Activated CD8-positive, alpha-beta T cell treated with anti-CD3 and anti-CD28 coated beads for 36 hours (primary cell): ENCODE results near the gene CRELD2. TPM values are rescaled to one million over a fixed set of nuclear protein-coding genes. Genes with fewer than 3 reads are reported as not detected.

Source experiments
- ATAC-seq: fragments of 200-7000 bp; cut with Tn5 transposase; one replicate; pipeline ENCODE4 v1.10.0; 2021; ENCODE audit warnings: mild to moderate bottlenecking, moderate library complexity
- CTCF ChIA-PET: fragments of 350-600 bp; sonication (Branson Sonifier 250); formaldehyde crosslinking; loops from one replicate; lab custom pipeline; 2021; ENCODE audit warnings: antibody characterized with exemption; lab: Charles Lee
- POLR2A ChIA-PET: fragments of 350-600 bp; sonication (Branson Sonifier 250); formaldehyde crosslinking; loops from one replicate; lab custom pipeline; 2021; ENCODE audit warnings: antibody characterized with exemption; lab: Charles Lee
- DNase-seq: peaks from one replicate; pipeline ENCODE4 v3.0.0-alpha.2; 2020
- H3K27ac Mint-ChIP-seq: one replicate; pipeline ENCODE4 v1.8.0; 2021; ENCODE audit warnings: mild to moderate bottlenecking, mixed read lengths
- H3K27me3 Mint-ChIP-seq: one replicate; pipeline ENCODE4 v1.8.0; 2021; ENCODE audit warnings: mixed read lengths
- H3K36me3 Mint-ChIP-seq: one replicate; pipeline ENCODE4 v1.8.0; 2021; ENCODE audit warnings: low read depth, mixed read lengths
- H3K4me1 Mint-ChIP-seq: one replicate; pipeline ENCODE4 v1.8.0; 2021; ENCODE audit warnings: low read depth, mixed read lengths
- H3K4me3 Mint-ChIP-seq: one replicate; pipeline ENCODE4 v1.8.0; 2021; ENCODE audit warnings: mild to moderate bottlenecking, moderate library complexity, mixed read lengths
- H3K9me3 Mint-ChIP-seq: one replicate; pipeline ENCODE4 v1.8.0; 2021; ENCODE audit warnings: mixed read lengths
- intact Hi-C: fragments of 100-400 bp; cut with micrococcal nuclease; formaldehyde crosslinking; loops from one replicate; pipeline ENCODE4 v1.10.0; 2022
- total RNA-seq, 2 experiments: library from RNA; stranded (reverse); gene quantifications; one replicate each; pipeline ENCODE4 v1.2.3, GENCODE V29; 2021
- TF ChIP-seq, protein P1 (sequence below): fragments of 200-600 bp; IDR thresholded peaks from one replicate; pipeline ENCODE4 v1.8.0; 2022; ENCODE audit warnings: antibody characterized with exemption, mild to moderate bottlenecking

The CRELD2 gene
- total RNA-seq, 2 experiments from 2014 or later: 26.1 to 28.2 TPM

DNA sequence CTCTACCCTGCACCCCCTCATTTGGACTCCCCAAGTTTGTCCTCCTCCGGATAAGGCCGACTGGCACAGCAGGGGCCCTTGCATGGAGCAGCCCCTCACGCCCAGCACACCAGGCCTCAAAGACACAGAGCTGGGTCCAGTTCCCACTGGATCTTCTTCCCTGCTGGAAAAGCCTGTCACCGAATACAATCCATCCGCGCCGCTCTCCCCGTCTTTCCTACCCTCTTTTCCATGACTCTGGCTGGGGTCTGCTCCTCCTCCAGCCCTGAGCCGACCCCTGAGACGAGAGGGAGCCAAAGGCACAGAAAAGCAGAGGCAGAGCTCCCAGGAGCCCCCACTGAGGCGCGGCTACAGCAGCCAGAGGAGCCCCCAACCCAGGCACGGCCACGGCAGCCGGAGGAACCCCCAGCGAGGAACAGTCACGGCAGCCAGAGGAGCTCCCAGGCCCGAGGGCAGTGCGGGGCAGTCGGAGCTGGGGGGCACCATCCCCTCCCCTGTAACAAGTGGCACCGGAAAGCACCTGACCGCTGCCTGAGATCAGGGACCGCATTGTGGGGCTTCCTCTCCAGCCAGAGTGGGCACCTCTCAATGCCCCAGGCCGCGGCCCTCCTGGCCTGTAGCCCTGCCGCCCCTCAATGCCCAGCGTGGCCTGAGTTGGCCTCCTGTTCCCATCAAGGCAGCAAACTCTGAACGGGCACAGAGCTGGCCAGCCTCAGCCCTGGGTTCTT, 12.2 kb upstream of the CRELD2 start:
- Mint-ChIP-seq H3K27ac (no peak overlapping the region), H3K4me1 (no peaks in the 10 kb centered on the region), H3K36me3 (peaks cover 26% of the 10 kb centered on the region), H3K9me3 (no peaks in the 10 kb centered on the region), H3K27me3 (no peaks in the 10 kb centered on the region), H3K4me3 (no peak overlapping the region)
- CTCF ChIA-PET: interaction anchor here (1.0 kb wide), 1 partner anchor 124 kb away, joined by 3 read pairs; no protein-coding TSS in a partner anchor
- TF ChIP-seq, protein P1, sequence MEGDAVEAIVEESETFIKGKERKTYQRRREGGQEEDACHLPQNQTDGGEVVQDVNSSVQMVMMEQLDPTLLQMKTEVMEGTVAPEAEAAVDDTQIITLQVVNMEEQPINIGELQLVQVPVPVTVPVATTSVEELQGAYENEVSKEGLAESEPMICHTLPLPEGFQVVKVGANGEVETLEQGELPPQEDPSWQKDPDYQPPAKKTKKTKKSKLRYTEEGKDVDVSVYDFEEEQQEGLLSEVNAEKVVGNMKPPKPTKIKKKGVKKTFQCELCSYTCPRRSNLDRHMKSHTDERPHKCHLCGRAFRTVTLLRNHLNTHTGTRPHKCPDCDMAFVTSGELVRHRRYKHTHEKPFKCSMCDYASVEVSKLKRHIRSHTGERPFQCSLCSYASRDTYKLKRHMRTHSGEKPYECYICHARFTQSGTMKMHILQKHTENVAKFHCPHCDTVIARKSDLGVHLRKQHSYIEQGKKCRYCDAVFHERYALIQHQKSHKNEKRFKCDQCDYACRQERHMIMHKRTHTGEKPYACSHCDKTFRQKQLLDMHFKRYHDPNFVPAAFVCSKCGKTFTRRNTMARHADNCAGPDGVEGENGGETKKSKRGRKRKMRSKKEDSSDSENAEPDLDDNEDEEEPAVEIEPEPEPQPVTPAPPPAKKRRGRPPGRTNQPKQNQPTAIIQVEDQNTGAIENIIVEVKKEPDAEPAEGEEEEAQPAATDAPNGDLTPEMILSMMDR: no peak
- intact Hi-C loops: no loop called here
- DNase-seq: no peak
- POLR2A ChIA-PET: interaction anchor here (1.3 kb wide), 1 partner anchor 13 kb away, joined by 3 read pairs; no protein-coding TSS in a partner anchor
- ATAC-seq: no peak

DNA sequence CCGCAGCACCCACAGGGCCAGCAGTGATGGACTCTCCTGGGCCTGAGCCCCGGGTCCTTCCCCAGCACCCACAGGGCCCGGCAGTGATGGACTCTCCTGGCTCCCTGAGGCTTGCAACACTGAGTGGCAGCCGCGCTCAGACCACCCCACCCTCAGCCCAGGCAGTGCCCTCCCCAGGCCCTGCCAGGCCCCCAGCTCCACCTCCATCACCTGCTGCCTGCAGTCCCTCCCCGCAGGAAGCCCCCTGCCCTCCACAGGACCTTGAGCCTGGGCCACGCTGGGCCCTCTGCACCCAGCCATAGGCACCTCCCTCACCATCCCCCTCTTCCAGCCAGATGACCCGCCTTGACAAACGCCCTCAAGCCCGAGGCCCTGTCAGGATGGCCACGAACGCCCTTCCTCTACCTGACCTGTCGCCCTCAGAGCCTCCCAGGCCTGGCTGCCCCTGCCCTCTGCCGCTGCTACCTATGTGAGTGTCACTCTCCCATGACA, 11.6 kb upstream of the CRELD2 start:
- no peak for DNase-seq
- ChIA-PET CTCF (no interaction called here), POLR2A (no interaction called here)
- ATAC-seq: no peak
- no peaks in the 10 kb centered on the region for H3K4me1 Mint-ChIP-seq
- no peak overlapping the region for H3K27ac Mint-ChIP-seq
- peaks cover 20% of the 10 kb centered on the region for H3K36me3 Mint-ChIP-seq
- H3K27me3 Mint-ChIP-seq: no peaks in the 10 kb centered on the region
- intact Hi-C loops: no loop called here
- TF ChIP-seq, protein P1: no peak
- H3K9me3 Mint-ChIP-seq: no peaks in the 10 kb centered on the region
- no peak overlapping the region for H3K4me3 Mint-ChIP-seq

DNA sequence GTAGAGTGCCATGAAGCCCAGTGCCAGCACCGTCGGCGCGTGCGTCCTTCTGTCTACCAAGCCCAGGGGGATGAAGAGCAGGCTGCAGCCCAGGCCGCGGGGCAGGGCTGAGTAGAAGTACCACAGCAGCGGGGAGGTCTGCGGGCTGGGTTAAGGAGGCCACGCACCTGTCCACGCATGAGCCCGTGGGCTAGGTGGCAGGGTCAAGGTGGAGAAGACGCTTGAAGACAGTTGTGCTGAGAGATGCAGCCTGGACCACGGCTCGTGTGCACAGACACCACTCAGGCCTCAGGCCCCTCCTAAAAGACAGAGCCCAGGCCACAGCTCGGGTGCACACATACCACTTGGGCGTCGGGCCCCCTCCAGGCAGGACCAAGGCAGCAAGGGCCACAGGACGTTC, 10.6 kb upstream of the CRELD2 start:
- H3K27me3 Mint-ChIP-seq: no peaks in the 10 kb centered on the region
- H3K4me3 Mint-ChIP-seq: no peak overlapping the region
- intact Hi-C loops: no loop called here
- POLR2A ChIA-PET: no interaction called here
- ATAC-seq (no peak), DNase-seq (no peak)
- peaks cover 13% of the 10 kb centered on the region for H3K36me3 Mint-ChIP-seq
- CTCF ChIA-PET: no interaction called here
- no peak overlapping the region for H3K27ac Mint-ChIP-seq
- TF ChIP-seq, protein P1: no peak
- no peaks in the 10 kb centered on the region for H3K4me1 Mint-ChIP-seq
- no peaks in the 10 kb centered on the region for H3K9me3 Mint-ChIP-seq

DNA sequence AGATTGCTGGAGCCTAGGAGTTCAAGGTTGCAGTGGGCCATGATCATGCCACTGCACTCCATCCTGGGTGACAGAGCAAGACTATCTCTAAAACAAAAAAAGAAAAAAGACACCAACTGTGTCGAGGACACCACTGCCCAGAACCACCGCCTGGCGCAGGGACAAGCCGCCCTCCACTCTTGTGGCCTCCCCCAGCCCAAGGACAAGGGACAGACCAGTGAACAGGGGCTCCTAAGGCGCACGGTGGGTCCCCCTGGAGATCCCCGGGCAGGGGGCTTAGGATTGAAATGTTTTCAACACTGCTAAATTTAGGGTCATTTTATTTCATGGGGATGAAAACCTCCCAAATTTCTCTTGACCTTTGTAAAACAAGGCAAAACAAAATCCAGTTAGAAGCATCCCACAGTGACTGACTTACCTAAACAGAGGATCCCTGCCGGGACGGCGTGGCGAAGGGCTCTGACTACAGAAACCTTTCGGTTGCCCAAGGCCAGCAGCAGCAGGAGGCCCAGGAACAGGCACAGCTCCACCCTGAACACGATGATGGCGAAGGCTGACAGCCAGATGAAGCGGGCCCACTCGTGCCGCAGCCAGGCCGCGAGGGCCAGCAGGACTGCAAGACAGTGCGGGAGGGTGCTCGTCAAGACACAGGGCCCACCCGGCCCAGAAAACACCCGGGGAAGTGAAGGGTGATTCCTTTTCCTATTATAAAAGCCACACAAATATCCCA, 8.8 kb upstream of the CRELD2 start:
- no peak for DNase-seq
- H3K36me3 Mint-ChIP-seq: peaks cover 13% of the 10 kb centered on the region
- H3K27ac Mint-ChIP-seq: no peak overlapping the region
- TF ChIP-seq, protein P1: no peak
- POLR2A ChIA-PET: interaction anchor here (1.1 kb wide), 1 partner anchor 10 kb away, joined by 3 read pairs; no protein-coding TSS in a partner anchor
- H3K9me3 Mint-ChIP-seq: no peaks in the 10 kb centered on the region
- CTCF ChIA-PET: interaction anchor here (1.0 kb wide), 1 partner anchor 121 kb away, joined by 3 read pairs; no protein-coding TSS in a partner anchor
- no peak overlapping the region for H3K4me3 Mint-ChIP-seq
- H3K4me1 Mint-ChIP-seq: no peaks in the 10 kb centered on the region
- H3K27me3 Mint-ChIP-seq: no peaks in the 10 kb centered on the region
- intact Hi-C loops: no loop called here
- ATAC-seq: no peak
